Germinal center (tissue), 1 donor: ENCODE data around the gene DOK4.

Experiments used
- DNase-seq: peaks from one replicate; pipeline ENCODE4 v3.0.0; 2012; ENCODE audit warnings: mixed read lengths, low spot score

DOK4 gene

DNA sequence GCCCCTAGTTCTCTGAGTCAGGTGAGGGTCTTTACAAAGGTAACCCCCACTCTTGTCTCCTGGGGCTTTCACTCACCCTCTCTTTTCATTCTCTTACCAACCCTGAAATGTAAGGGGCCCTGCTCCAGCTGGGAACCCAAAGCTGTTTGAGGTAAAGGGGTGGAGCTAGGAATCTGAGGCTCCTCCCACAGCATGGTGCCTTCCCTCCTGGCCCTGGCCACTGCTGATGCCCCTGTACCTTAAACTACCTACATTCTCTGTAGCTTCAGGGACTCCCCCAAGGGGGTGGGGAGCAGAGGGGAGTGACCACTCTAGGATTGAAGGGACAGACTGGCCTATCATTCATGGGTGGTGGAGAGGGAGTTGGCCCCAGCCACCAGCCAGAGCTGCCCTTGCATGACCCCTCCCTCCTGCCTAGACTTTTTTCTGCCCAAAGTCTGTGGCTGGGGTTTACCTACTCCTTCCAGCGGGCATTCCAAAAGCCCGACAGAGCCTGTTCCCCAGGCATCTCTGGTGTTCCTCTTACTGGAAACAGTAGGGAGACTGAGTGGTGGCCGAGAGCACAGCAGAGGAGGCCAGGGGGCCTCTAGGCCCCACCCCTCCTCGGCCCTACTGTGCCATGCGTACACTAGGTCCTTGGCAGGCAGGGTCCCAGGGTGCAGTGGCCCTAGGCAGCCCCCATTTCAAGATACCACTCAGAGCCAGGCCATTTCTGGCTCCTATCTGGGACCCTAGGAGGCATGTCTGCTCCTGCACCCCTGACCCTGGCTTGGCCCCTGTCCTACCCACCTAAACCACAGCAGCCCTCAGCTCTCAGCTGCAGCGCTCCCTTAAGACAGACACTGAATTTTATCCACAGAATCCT is 9.5 kb downstream of the DOK4 start:
- no peak for DNase-seq

DNA sequence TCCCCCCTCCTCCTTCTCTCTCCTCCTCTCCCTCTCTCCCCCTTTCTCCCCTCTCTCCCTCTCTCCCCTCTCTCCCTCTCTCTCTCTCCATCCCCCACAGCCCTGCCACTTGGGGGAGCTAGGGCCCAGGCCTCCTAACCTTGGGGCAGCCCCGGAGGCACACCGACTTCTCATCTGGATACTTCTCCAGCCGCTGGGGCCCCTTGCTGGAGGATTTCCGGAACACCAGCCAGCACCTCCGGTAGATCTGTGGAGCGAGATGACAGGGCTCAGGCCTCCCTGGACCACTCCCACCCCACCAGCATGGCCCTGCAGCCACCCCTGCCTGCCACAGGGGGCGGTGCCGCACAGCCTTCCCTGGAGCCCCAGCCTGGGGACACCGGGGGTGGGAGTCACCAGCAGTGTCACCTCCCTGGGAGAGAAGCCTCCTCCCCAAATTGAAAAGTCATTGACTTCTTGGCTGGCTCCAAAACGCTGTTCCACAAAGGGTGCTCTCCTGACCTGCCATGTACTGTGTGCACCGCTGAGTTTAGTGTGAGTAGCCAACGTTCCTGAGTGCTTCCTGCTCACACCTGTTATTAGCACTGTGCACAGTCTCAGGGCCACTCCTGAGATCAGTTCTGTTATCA is 10.5 kb downstream of the DOK4 start:
- peak; percentile 85 for DNase-seq

DNA sequence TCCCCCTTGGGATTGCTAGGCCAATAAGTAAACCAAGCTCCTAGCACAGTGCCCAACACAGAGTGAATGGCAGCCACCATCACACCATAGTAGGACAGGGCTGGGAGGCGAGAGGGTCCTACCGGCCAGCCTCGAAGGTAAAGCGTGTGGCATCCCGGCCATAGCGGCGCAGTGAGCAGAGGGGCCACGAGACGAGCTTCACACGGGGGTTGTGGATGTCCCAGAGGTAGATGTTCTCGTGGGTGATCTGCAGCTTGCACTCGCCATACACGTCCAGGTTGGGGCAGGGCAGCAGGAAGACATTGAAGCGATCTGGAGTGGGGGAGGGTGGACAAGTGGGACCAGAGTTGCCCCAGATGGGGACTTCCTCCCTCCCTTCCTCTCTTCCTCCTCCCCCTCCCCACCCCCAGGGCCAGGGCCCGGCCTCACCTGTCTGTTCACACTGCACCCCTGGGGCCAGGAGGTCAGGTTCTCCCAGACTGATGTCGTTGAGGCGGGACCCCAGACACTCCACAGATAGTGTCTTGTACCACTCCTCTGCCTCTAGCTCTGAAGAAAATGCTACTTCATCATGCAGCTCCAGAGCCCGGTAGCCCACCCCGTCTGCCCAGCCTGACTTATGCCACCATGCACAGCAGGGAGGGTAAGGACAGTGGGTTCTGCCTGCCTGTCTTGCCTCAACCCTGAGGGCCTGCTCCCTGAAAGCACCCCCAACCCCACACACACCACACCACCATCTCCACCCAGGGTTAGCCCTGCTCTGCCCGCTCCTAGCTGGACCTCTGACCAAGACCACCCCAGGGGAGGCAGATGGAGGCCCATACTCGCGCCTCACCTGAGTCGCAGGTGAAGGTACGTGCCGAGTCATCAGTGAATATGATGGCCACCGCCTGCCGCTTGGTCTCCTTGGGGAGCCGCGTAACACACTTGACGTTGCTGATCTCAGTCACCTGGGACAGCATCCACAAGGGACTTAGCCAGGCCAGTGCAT is 11.3 kb downstream of the DOK4 start:
- DNase-seq, result no peak

DNA sequence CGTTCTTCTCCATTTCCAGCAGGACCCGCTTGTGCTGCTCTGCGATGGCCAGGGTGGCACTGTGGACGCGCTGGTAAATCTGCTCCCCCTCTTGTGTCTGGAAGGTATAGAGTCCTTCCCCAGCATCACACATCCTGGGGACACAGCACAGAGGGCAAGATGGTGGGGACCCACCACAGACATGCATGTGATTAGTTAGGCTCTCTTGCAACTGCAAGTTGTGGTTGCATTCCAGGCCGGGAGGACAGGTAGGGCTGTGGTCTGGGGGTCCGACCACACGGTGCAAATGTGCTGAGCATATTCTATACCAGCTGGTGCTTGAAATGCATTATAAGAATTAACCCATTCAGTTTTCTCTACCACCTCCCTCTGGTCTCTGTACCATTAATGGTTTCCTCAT is 12.4 kb downstream of the DOK4 start:
- DNase-seq, result no peak

DNA sequence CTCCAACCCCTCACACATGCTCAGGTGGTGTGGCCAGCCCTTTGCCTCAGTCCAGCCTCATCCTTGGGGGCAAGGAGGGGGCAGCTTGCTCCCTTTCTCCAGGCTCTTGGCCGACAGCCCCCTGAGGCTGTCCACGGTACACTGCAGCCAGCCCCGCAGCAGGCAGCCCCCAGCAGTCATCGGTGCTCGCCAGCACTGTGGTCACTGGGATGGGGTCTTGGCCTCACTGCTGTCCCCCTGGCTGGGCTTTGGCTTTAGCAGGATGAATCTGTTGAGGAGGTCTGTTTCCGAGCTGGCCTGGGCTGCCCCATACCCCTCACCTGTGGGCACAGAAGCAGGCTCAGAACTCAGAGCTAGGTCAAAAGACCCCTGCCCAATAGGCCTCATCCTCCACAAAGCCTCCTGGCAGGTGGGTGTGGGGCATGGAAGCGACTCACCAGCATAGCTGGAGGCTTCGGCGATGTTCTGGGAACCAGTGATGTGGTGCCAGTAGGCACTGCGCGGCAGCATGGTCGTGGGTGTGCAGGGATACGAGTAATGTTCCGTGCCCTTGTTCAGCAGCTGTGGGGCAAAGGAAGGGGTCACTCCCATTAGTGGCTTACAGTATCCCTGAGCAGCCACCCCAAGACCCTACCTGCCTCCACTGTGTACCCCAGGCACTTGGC is 13.0 kb downstream of the DOK4 start:
- DNase-seq, result no peak

DNA sequence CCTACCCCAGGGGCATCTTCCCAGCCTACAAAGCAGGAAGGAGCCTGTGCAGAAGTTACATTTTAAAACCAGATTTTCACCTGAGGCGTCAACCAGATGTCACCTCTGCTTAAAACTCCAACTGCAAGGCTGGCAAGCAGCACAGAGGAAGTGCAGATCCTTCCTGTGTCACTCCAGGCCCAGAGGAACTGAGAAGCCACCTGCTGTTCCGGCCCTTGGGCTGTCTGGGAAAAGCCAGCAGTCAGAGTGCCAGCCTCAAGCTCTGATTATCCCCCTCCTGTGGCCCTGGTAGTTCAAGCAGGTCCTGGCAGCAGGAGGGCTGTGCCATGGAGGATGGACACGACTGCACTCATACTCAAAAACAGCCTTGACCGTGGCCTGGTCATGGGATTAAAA is 13.6 kb downstream of the DOK4 start:
- no peak for DNase-seq

DNA sequence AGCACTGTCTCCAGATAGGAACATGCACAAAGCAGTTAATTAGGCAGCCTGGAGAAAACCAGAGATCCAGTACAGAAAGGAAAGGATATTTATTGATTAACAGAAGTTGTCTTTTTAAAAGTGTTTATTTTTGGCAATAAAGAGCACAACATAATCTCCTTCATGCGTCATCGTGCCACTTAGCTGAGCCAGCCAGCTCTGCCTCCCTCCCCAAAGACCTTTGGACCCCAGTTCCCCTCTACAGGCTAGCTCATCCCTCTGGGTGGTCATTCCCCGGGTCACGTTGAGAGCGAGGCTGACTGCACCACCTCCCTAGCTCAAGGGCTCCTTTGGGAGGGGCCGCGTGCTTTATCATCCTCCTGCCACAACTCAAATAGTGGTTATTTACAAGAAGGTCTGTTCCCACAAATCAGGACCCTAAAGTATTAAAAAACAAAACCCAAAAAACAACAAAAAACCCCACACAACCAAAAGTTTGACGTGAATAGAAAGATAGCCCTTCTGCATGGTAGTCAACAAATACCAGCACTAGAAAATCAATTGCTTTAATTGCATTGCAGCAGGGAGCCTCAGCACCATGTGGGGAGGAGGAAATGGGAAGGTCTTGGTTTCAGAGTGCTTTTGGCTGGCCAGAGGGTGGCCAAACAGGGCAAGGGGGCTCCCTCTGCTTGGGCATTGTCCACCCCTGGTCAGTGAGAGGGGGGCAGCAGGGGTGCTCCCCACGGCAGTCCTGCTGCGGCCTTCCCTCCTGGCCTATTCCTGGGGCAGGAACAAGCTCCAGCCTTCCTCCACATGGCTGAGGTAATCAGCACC is 14.2 kb downstream of the DOK4 start:
- no peak for DNase-seq

DNA sequence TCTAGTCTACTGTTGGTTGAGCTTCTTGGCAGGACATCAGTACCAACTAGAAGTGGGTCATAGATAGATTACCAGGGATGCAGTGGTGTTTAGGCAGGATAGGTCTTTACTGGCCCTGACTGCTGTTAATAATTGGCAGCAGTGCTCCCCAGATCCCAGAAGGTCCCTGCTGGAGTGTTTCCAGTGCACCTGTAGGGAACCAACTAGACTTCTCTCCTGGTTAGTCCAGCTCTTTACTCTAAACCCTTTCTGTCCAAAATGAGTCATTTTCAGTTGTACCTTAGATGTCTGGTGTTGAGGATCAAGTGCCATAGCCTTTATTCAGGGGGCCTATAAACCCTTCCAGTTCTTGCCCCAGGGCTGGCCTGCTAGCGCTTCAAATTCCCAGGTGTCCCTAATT is 15.1 kb downstream of the DOK4 start:
- DNase-seq, result no peak

DNA sequence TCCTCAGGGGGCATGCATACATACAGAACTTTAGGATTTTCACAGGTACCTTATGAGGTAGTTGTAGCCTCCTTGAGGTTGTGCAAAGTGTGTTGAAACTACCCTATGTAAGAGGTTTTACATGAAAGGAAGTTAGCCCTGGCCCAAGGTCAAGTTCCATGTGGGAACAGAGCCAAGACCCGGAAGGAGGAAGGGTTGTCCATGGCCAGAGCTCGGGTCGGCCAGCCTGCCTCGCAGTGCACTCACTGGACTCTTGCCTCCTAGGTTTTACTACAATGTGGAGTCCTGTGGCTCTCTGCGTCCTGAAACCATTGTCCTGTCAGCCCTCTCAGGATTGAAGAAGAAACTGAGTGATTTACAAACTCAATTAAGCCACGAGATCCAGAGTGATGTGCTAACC is 15.6 kb downstream of the DOK4 start:
- no peak for DNase-seq

DNA sequence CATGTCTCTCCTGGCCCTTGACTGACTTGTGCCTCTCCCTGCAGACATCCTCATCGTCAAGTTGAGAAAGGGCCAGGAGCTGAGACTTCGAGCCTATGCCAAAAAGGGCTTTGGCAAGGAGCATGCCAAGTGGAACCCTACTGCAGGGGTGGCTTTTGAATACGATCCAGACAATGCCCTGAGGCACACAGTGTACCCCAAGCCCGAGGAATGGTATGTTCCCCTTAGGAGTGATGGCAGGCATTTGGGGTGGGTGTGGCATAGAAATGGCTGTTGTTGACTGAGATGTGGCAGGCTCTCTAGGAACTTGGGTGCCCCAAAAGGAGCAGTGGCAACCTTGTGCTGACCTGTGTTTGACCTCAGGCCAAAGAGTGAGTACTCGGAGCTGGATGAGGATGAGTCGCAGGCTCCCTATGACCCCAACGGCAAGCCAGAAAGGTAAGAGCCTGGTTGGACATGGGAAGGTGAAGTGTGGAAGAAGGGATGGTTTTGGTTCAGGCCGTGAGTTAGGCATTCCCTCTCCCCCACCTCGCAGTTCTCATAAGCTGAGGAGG is 16.3 kb downstream of the DOK4 start:
- DNase-seq, result no peak

DNA sequence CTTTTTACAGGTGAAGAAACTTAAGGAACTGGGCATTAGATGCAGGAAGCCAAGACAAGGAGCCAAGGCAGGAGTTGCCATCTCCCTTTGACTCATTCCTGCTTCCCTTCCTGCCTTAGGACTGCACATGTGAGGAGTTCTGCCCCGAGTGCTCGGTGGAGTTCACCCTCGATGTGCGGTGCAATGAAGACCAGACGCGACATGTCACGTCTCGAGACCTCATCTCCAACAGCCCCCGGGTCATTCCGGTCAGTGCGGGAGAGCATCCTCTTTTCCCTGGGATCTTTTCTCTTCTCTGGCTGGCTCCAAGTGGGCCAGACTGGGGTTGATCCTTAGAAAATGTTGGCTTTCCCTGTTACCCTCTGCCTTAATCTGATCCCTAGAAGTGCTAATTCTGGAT is 17.2 kb downstream of the DOK4 start:
- no peak for DNase-seq

DNA sequence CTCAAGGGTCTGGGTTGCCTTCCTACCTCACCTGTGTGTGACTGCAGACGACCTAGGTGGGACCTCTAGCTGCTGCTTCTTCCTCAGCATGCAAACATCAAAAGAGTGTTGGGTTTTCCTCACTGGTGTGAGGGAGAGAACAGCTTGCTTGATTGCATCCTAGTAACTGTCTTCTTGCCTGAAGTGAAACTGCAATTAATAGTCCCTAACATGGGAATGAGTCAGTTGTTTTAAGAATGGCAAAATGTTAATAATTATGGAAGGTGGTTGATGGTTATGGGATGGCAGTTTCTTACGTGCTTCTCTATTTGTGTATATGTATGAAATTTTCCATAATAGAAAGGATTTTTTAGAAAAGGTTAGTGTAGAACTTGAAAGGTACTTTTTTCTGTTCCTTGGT is 17.9 kb downstream of the DOK4 start:
- DNase-seq, result no peak

DNA sequence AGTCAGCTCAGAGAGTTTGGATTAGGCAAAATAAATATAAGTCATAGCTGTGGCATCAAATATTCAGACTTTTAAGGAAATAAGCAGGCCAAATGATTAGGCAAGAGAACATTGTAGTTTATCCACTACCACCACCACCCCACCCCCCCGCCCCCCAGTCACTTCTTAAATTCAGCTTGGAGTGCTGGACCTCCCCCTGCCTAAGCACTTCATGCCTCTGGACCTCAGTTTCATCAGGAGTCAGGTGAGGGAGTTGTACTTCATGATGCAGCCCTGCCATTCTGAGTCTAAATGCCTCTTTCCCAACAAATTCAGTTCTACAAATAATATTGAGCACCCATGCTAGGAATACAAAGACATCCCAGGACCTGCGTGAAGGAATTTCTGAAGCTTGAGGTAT is 21.8 kb downstream of the DOK4 start:
- no peak for DNase-seq

DNA sequence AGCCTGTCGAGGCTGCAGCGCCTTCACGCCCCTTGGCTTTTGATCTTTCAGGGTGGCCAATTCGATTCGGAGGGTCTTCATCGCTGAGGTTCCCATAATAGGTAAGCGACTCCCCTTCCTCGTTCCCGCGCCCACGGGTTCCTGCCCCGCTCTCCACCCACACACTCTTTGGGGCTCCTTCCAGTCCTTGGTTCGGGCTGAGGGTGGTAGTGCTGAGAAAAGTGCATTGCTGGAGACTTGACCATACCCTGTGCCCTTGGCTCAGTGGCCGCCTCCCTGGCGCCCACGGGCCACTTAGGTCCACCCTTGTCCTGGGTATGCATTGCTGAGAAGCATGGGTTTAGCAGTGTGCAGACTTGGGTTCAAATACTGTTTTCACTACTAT is 23.3 kb downstream of the DOK4 start:
- DNase-seq, result no peak

DNA sequence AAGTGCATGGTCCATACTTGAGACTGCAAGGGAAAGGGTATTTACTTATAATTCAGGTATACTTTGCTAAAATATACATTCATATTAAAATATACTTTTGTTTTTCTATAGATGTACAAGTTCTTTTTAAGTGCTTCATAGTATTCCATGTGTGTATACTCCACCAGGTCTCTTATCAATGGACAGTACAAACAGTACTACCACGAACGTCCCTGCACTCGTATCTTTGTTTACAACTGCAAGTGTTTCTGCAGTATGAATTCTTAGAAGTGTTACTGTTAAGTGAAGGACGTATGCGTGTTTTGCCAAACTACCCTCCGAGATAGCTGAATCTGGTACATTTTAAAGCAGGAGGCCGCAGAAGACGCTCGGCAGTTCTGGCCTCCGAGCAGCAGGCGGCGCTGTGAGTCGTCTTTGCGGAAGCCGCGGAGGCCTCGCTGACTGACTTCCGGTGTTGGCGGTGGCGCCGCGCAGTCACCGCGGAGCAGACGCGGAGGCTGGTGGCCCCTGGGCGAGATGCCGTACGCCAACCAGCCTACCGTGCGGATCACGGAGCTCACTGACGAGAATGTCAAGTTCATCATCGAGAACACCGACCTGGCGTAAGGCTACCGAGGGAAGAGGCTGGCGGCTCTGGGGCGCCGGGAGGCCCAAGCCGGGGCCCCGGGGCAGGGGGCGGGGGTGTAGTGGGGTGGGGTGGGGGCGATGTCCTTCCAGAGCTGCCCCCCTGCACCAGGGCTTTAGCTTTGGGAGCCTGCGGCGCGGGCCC is 23.9 kb downstream of the DOK4 start, which contains the start of gene POLR2C:
Gene POLR2C, plus strand, starts transcription at position 471 of the 769 bp plus-strand sequence. Its CDS starts 46 bp downstream, at position 517.
- DNase-seq, result peak; percentile 89

DNA sequence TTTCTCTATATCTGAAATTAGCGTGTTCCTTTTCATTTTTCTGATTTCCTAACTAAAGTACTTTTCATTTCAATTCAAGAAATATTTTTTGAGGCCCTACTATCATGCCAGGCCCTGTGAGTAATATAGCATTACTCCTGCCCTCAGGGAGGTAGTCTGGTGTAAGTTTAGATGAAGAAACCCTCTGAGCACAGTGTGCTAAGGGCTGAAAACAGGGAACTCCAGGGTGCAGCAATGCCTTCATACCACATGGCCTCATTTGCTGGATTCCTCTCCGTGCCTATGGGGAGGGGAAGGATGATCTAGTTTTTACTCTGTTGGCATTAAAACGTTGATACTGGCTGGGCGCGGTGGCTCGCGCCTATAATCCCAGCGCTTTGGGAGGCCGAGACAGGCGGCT is 34.3 kb downstream of the DOK4 start:
- DNase-seq, result no peak

DNA sequence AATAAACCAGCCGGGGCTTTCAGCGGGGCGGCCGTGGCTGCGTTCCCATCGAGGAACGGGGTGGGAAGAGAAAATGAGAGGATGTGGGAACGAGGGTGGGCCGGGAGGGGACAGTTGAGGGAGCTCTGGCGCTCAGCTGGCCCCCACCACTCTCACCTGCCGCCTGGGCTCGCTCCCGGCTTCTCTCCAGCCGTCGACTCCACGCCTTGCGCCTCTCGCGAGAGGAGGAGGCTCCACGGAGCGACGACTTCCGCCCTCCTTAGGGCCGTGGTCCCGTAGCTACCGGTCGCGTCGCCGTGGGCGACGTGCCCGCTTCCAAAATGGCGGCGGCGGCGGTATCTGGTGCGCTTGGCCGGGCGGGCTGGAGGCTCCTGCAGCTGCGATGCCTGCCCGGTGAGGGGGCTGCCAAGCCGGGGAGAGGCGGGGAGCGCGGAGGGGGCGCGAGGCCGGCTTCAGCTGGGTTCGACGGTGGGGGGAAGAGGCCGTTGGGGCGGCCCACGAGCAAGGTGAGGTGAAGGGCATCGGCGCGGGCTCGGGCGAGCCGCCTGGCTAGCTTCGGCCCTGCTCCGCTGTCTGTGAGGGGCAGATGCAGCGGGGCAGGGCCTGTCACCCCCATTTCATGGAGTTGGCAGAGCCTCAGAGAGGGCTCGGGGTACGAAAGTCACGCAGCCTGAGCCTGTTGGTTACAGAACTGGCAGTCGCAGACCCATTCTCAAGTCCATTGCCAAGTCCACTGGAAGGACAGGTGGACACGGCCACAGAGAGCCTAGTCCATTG is 38.9 kb downstream of the DOK4 start, which contains the start of the genes CIAPIN1 and COQ9:
Gene CIAPIN1, minus strand, starts transcription at position 200 of the 777 bp plus-strand sequence. CDS start 6,457 bp downstream, outside the sequence.
Gene COQ9, plus strand, starts transcription at position 294 of the 777 bp plus-strand sequence. Its CDS starts 27 bp downstream, at position 321.
- peak; percentile 90 for DNase-seq

DNA sequence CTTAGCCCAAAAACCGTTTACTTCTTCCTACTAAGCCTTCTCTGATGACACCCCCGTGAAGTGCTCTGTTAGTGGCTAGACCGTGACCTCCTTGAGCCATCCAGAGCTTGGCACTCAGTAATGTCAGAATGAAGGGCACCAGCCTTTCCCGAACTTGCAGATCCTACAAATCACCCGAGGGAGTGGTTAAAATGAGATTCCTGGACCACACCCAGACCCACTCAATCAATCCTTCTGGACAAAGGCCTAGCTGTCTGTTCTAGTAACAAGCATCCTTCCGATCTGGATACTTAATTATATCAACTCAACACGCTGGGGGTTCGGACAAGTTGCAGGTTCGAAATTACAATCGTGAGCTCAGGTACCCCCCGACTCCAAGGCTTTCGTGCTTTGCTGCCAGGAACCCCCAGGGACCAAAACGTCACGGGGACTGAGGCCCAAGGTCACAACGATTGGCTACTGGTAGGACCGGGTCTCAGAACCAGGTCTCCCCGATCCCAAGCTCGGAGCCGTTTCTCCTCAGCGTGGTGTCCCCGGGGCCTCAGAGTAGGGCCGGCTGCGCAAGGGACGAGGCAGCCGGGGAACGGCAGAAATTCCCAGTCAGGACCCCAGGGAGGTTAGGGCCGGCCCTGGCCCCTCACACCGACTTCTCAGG is 39.6 kb downstream of the DOK4 start:
- peak; percentile 67 for DNase-seq
